VCaP (cell line): Measurements from ENCODE around the gene LRRC2.
A peak's percentile ranks its signal among the peaks of the same experiment; 100 is the strongest.

ENCODE experiments used
- H3K27ac ChIP-seq: fragments of 450-650 bp; 2 replicates; pipeline ENCODE4 v1.5.1; 2017
- TF ChIP-seq, protein P1 (sequence below): fragments of 450-650 bp; conservative IDR thresholded peaks from 2 replicates; pipeline ENCODE4 v1.5.1; 2017; ENCODE audit warnings: mild to moderate bottlenecking, moderate library complexity

The LRRC2 gene

DNA sequence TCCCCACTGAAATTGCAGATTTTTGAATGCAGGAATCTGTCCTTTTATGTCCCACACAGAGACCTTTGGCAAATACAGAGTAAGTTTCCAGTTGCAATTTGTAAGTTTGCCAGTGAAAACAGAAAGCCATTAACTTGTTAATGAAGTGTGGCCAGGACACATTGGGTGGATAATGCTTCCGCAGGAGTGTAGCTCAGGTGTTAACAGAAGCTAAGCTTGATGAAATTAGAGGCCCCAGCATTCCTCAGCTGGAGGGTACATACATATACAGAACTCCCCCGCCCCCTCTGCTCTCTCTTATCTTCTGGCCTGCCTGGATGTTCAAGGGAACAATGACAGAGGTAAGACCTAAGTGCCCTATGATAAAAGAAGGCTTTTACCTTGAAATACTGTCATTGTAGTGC lies 8.1 kb upstream of the LRRC2 start:
- TF ChIP-seq, protein P1, sequence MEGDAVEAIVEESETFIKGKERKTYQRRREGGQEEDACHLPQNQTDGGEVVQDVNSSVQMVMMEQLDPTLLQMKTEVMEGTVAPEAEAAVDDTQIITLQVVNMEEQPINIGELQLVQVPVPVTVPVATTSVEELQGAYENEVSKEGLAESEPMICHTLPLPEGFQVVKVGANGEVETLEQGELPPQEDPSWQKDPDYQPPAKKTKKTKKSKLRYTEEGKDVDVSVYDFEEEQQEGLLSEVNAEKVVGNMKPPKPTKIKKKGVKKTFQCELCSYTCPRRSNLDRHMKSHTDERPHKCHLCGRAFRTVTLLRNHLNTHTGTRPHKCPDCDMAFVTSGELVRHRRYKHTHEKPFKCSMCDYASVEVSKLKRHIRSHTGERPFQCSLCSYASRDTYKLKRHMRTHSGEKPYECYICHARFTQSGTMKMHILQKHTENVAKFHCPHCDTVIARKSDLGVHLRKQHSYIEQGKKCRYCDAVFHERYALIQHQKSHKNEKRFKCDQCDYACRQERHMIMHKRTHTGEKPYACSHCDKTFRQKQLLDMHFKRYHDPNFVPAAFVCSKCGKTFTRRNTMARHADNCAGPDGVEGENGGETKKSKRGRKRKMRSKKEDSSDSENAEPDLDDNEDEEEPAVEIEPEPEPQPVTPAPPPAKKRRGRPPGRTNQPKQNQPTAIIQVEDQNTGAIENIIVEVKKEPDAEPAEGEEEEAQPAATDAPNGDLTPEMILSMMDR = no peak
- H3K27ac ChIP-seq = no peak overlapping the region

DNA sequence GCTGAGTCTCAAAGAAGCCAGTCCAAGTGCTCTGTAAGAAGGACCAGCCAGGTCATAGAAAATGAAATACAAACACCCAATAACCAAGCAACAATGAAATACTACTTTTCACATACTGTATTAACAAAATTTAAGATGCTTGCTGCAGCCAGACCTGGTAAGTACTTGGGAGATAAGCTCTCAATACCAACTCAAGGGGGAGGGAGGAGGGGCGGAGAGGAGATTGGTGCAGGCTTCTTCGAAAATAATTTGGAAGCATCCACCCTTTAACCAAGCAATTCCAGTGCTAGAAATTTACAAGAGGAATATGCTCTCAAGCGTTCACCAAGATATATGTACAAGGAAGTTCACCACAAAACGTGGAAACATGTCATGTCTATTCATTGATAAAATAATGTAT lies 7.6 kb upstream of the LRRC2 start:
- H3K27ac ChIP-seq = no peak overlapping the region
- TF ChIP-seq, protein P1 = no peak

DNA sequence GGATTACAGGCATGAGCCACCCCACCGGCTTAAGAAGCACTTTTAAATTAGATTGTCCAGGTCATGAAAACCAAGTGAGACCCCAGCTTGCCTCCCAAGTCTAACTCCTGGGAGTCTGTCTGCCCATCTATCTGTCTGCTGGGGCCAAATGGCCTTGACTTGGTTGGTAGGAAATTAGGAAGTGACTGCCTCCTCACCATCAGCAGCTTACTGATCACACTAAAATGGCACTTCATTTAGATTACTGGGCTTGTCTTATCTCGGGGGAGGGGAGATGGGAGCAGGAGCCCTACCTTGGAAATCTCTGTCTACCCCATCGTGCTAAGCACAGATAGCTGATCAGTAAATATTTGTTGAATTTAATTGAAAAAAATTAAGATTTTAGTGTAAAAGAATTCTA lies 5.6 kb upstream of the LRRC2 start:
- TF ChIP-seq, protein P1 = no peak
- H3K27ac ChIP-seq = no peak overlapping the region

DNA sequence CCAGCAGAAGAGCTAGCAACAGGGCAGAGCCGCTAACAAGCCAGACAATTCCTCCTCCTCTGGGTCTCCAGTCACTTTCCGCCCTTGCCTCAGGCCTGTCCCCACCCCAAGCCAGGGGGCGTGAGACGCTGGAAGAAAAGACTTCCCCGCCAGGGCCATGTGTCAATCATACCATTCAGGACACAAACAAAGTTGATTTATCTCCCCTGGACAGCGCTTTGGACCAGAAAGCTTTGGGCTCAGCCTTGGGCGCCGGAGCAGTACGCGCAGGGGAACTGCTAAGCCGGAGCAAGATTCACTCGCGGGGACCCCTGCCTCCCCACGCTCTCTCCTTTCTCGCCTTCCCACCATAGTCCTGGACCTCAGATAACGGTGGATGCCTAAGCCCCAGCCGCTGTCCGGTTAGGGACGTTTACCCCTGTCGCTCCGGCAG lies 479 bp downstream of the LRRC2 start:
- peak overlapping the region; percentile 72 for H3K27ac ChIP-seq
- TF ChIP-seq, protein P1 = no peak

DNA sequence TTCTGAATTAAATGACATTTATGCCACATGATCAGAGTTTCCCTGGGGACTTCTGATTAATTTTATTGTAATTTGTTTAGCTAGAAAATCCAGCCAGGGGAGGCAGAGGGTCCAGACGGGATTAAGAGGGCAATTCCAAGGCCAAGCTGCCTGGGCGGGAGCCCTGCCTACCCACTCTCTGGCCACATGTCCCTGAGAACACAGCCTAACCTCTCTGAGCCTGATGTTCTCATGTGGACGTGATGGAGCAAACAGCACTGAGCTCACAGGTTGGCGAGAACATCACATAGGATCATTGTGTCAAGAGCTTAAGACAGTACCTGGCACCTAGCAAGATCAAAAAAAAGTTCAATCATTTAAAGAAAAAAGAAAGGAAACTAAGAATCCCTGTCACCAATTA lies 1.0 kb downstream of the LRRC2 start:
- TF ChIP-seq, protein P1 = no peak
- no peak overlapping the region for H3K27ac ChIP-seq

DNA sequence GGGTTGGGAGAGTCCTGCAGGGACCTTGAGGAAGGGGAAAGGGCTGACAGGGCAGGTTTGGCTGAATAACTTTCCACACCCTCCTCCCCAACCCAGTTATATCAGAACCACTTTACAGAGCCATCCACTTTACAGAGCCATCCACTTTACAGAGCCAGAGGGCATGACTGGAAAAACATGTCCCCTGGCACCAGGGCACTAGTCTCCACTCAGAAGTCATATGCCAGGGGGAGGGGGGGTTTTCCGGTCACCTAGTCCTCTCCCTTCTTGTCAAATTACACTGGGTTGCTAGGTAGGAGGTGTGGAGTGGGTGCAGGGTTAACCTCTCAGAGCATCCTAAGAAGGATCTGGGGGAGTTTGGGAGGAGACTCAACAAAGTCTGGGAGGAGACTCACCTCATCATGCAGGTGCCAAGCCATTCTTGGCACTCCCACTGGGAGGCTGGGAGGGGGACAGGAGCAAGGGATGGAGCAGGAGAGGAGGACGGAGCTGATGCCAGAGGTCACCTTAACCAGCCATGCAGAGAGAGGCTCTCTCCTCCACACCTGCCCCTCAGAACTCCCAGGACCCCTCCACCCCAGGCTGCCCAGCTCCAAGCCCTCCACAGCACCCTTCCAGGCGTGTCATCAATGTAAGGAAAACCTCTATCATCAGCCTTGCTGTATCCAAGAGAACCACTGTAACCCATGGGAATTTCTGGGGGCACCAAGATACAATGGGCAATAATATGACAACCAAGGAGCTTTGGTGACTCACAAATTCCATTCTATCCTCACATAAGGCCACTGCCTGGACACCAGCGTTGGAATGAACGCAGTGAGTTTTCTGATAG lies 1.7 kb downstream of the LRRC2 start:
- TF ChIP-seq, protein P1 = no peak
- H3K27ac ChIP-seq = no peak overlapping the region

DNA sequence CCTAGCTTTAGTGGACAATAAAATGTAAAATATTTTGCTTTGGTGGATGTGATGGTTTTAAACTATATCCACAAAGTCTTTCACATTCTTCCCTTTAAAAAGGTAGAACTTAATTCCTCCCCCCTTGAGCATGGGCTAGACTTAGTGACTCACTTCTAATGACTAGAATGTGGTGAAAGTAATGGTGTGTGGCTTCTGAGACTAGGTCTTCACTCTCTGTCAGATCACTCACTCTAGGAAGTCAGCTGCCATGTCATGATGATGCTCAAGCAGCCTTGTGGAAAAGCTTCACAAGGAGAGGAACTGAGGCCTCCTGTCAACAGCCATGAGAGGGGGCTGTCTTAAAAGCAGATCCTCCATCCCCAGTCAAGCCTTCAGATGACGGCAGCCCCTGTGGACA lies 4.2 kb downstream of the LRRC2 start:
- TF ChIP-seq, protein P1 = no peak
- no peak overlapping the region for H3K27ac ChIP-seq
